Measurements from ENCODE around the gene ZBTB5. TPM values are rescaled to one million over a fixed set of nuclear protein-coding genes. Genes with fewer than 3 reads are reported as not detected.
A peak's percentile ranks its signal among the peaks of the same experiment; 100 is the strongest.

ZBTB5 gene
- total and polyA plus RNA-seq, 2 donors from 2014 or later, result 6.1 to 14.1 TPM

DNA sequence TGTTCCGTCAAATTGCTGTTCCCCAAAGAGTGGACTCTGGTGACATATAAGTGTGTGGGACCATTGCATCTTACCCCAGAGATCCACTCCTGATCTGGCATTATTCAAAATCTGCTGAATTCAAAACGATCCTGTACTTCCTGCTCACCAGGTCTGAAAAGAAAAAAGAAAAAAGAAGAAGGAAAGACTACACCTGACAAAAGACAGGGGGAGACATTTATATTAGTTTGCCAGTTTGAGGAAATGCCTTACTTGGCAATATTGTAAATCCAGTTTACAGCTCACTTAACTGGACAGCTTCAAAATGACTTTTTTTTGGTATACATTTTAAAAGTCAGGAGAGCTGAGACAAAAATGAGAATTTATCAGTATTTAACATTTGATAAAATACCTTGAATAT, 57.8 kb downstream of the ZBTB5 start:
- H3K9me3 ChIP-seq (ENCODE audit: control insufficient read depth in 2 of 3, insufficient read depth in 1 of 3, low read length in 3 of 3), result no peaks in the 10 kb centered on the region
- H3K9ac ChIP-seq (ENCODE audit: low read length in 3 of 3), result no peak overlapping the region
- no peak for TF ChIP-seq CTCF (IDR thresholded peaks at IDR 0.05; ENCODE audit: borderline replicate concordance, extremely low read depth, insufficient read depth)
- no peak for FAIRE-seq
- intact Hi-C loops (cut with DNase I), result no loop called here
- no peaks in the 10 kb centered on the region for H3K27me3 ChIP-seq (ENCODE audit: control insufficient read depth, insufficient read depth, low read length)
- H3K27ac ChIP-seq (ENCODE audit: low read depth in 2 of 2, low read length in 2 of 2), result no peak overlapping the region
- H3K36me3 ChIP-seq (ENCODE audit: control insufficient read depth in 2 of 3, insufficient read depth in 3 of 3, low read length in 3 of 3), result no peaks in the 10 kb centered on the region
- H3K4me1 ChIP-seq (ENCODE audit: control insufficient read depth in 2 of 3, insufficient read depth in 2 of 3, low read depth in 1 of 3, low read length in 3 of 3), result peaks cover 0 to 4% (median 0%) of the 10 kb centered on the region in 3 donors
- H3K4me3 ChIP-seq (ENCODE audit: low read length in 3 of 3), result no peak overlapping the region
- no peak for DNase-seq

GRCh38 chr9:37406603-37407401, 58.4 kb downstream of the ZBTB5 start:
- Histone ChIP-seq H3K4me1 (ENCODE audit: control insufficient read depth in 2 of 3, insufficient read depth in 2 of 3, low read depth in 1 of 3, low read length in 3 of 3) (peaks cover 0 to 2% (median 0%) of the 10 kb centered on the region in 3 donors), H3K36me3 (ENCODE audit: control insufficient read depth in 2 of 3, insufficient read depth in 3 of 3, low read length in 3 of 3) (no peaks in the 10 kb centered on the region), H3K9ac (ENCODE audit: low read length in 3 of 3) (no peak overlapping the region), H3K9me3 (ENCODE audit: control insufficient read depth in 2 of 3, insufficient read depth in 1 of 3, low read length in 3 of 3) (no peaks in the 10 kb centered on the region), H3K4me3 (ENCODE audit: low read length in 3 of 3) (no peak overlapping the region), H3K27ac (ENCODE audit: low read depth in 2 of 2, low read length in 2 of 2) (no peak overlapping the region), H3K27me3 (ENCODE audit: control insufficient read depth, insufficient read depth, low read length) (no peaks in the 10 kb centered on the region)
- FAIRE-seq (no peak), DNase-seq (peak in 1 of 5 donors; percentile 20)
- TF ChIP-seq CTCF (IDR thresholded peaks at IDR 0.05; ENCODE audit: borderline replicate concordance, extremely low read depth, insufficient read depth), result no peak
- intact Hi-C loops (cut with DNase I), result no loop called here

- FAIRE-seq, result no peak
- no peak overlapping the region for H3K27ac ChIP-seq (ENCODE audit: low read depth in 2 of 2, low read length in 2 of 2)
- no peak overlapping the region for H3K4me3 ChIP-seq (ENCODE audit: low read length in 3 of 3)
- peak in 1 of 5 donors; percentile 55 for DNase-seq
- H3K9me3 ChIP-seq (ENCODE audit: control insufficient read depth in 2 of 3, insufficient read depth in 1 of 3, low read length in 3 of 3), result no peaks in the 10 kb centered on the region
- H3K27me3 ChIP-seq (ENCODE audit: control insufficient read depth, insufficient read depth, low read length), result no peaks in the 10 kb centered on the region
- peaks cover 0 to 2% (median 0%) of the 10 kb centered on the region in 3 donors for H3K4me1 ChIP-seq (ENCODE audit: control insufficient read depth in 2 of 3, insufficient read depth in 2 of 3, low read depth in 1 of 3, low read length in 3 of 3)
- TF ChIP-seq CTCF (IDR thresholded peaks at IDR 0.05; ENCODE audit: borderline replicate concordance, extremely low read depth, insufficient read depth), result no peak
- intact Hi-C loops (cut with DNase I), result no loop called here
- no peak overlapping the region for H3K9ac ChIP-seq (ENCODE audit: low read length in 3 of 3)
- H3K36me3 ChIP-seq (ENCODE audit: control insufficient read depth in 2 of 3, insufficient read depth in 3 of 3, low read length in 3 of 3), result no peaks in the 10 kb centered on the region
Observed at GRCh38 chr9:37405764-37406380, 59.4 kb downstream of the ZBTB5 start.

Measured in kidney (tissue), 14 donors.